HG02840 (cell line): Measurements from ENCODE around the gene KLHL29.

Experiments used
- ATAC-seq: cut with Tn5 transposase; IDR thresholded peaks from one replicate; pipeline ENCODE4 v1.9.1; 2021; ENCODE audit warnings: mild to moderate bottlenecking, moderate library complexity, moderate number of reproducible peaks; ENCODE audit not compliant: unreplicated experiment, low FRiP score

KLHL29 gene

DNA sequence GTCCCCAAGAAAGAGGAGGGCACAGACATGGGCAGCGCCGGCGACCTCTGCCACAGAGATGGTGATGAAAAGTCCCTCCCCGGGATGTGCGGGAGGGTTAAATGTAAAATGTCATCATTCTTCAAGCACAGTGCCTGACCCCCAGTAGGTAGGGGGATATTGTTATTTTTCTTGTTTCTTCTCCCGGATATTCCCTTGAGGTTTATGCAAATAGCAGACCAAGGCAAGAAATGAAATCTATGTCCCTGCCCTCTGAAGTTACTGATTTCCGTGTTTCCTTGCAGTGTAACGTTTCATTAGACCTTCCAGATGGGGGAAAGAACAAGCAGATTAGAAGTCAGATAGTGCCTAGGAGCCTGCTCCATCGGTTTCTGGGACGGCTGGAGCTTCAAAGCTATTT, 158.3 kb downstream of the KLHL29 start:
- no peak for ATAC-seq

DNA sequence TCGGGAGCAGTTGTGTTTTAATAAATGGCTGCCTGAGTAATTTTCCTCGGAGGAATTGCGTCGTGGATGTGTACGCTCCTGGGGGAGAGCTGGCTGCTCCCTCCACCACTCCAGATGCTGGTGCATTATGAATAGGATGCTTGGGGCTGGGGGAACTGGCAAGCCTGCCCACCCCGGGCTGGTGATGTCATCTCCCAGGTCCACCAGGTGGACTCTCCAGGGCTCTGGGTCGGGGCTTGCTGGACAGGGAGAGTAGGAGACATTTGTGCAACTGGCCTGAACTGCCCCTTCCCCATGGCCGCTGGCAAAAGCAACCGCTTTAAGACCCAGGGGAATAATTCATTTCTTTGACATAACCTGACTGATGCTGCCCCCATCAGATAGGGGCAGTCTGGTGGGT, 158.7 kb downstream of the KLHL29 start:
- no peak for ATAC-seq

DNA sequence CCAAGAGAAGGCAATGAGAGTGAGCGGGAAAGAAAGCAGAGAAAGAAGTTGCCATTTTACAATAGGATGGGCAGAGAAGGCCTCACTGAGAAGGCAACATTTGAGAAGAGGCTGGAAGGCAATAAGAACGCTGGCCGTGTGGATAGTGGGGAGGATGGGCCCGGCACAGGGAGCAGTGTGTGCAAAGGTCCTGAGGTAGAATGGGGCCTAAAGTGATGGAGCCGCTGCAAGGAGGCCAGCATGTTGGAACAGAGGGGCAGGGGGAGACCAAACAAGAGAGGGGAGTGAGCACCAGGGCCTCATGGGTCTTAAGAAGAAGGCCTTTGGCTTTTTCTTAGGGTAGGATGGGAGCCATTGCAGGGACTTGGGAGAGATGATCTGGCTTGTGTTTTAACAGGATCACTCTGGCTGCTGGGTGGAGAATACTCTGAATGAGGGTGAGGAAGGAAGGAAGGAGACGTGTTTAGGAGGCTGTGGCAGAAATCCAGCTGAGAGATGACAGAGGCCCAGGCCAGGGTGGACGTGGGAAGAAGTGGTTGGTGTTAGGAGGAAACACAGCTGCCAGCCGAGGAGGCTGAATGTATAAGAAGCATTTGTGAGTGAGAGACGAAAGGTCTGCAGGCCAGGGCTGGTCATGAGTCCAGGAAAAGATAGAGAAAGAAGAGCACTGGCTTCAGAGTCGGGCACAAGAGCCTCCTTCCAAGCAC, 159.8 kb downstream of the KLHL29 start:
- ATAC-seq = no peak

DNA sequence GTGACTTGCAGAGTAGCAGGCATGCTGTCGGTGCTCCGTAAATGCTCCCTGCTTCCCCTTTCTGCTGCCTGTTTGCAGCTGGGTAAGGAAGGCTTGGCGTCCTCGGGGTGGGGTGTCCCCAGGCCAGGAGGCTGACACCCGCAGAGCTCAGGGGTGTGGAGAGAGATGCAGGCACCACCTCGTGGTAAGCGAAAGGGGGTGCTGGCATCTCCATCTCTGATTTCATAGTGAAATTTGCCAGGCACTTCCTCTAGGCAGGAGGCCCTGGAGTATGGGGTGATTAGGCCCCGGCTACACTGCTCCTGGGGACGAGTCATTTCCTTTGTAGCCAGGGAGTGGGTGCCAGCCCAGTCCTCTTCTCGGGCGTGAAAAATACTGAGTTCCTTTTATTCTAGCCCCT, 160.4 kb downstream of the KLHL29 start:
- no peak for ATAC-seq

DNA sequence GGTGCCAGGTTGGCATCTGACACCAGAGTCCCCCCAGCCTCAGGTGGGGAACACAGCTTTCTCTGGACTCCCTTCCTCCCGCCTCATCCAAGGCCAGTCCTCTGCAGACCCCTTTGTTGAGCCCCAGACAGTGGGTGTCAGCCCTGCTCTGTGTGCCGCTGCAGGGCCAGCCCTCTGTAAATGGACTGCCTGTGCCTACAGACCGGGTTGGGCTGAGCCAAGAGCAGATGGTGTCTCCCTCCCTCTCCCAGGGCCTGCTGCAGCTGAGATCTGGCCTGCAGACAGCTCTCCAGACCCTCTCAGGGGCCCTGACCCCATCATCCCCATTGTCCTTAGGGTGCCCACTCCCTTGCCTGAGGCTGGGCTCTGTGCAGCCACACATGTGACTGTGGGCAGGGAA, 160.8 kb downstream of the KLHL29 start:
- no peak for ATAC-seq

DNA sequence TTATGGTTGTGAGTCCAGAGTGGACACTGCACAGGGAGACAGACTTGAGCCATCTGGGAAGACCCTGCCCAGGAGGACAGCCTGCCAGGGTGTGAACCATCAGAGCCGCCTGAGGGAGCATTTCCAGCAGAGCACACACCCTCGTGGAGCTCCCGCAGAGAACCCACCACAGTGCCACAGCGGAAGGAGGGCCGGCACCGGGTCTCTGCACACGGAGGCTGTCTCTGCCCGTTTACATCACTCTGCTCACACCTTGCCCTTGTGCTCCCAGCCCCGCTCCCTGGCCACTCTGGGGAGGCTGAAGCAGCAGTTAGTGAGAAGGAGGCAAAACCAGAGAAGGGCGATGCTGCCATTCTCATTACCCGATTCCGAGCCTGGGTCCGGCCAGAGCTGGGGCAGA, 161.9 kb downstream of the KLHL29 start:
- no peak for ATAC-seq

DNA sequence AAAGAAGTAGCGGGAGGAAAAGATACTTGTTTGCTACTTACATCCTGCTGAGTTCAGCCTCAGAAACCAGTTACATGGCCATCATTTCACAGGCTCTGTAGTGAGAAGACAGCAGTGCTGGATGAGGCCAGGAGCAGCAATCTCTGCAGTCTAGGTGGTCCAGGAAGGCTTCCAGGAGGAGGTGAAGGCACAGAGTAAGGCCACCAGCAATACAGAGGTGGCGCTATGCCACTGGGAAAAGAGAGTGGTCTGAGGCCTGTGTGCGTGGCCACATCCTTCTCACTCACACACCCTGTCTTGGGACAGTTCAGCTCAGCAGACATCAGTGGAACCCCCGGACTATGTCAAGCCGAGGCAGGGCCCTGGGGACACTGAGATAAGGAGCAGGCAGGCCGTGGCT, 162.7 kb downstream of the KLHL29 start:
- ATAC-seq = no peak

DNA sequence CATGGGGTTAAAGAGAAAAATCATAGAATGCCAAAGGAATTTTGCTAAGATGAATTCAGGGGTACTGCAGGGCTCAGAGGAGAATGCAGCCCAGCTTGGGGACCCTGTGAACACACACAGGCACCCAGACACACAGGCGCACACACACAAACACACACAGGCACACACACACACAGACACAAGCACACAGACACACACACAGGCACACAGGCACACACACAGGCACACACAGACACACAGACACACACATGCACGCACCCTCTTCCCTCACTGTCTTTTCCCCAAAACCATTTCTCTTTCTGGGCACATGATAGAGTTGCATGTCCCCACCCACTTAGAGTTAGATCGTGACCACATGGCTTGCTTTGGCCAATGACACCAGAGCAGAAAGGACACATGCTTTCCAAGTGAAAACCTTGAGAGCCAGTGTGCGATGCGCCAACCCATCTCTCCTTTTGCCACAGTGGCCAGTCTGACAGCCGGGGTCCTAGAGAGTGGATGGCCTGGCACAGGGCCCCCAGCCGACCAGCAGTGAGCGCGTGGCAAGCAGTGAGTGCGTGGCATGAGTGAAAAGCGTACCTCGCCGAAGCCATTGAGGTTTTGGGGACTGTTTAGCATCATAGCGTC, 163.3 kb downstream of the KLHL29 start:
- no peak for ATAC-seq

DNA sequence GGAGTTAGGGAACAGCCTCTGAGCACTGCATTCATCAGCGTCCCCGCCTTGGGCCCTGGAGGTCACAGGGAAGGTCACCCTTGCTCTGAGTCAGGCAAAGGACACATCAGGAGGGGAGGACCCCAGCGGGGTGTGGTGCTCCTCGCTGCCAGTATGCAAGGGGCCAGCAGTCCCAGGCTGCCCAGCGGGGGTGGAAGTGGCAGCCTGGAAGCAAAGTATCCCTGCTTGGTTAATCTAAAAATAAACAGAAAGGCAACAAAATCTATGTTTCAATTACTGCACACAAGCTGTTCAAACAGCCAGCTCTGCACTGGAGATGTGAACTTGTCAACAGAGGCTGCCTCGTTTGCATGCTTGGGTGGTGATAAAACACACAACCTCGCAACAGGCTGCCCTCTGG, 164.1 kb downstream of the KLHL29 start:
- no peak for ATAC-seq

DNA sequence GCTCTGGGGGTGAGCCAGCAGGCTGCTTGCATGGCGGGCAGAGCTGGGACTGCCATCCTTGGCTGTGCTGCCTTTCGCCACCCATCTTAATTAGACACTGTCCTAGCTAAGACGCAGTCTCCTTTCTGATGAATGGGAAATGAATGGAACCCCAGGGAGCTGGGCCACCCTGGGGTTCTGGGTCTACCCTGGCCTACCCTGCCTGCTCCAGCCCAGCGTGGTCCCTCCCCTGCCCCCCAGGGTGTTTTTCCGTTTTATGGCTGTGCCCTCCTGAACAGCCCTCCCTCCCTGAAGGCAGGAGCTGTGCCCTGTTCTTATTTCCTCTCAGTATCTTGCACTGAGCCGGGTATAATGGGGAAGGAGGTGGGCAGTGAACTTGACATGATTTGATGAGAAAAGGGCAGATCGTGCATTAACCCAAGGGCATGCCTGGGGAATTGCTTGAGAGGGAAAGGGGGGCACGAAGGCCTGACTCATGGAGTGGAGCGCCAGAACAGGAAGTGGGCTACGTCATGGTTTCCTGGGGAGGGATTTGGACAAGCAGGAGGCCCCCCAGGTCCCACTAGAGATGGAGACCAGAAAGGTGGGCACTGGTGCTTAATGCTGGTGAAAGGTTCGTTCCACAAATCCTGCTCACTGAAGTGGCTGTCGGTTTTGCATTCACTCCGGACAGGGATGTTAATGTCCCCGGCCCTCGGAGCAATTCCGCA, 165.0 kb downstream of the KLHL29 start:
- no peak for ATAC-seq

DNA sequence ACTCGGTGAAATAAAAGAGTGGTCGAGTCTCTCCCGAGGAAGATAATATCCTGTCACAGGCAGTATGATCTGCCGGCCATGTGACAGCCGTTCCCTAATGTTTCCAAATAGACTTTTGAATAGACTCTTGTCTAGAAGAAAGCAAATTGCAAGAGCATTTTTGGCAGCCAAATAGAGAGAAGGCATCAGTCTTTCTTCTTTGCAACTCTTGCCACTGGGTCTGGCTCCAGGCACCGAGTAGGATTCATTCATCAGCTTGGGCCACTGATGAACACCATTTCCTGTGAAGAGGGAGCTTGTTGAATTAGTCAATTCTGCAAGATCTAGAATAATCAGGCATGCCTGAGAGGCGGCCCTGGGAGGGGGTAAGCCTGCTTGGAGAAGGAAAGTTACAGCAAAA, 165.6 kb downstream of the KLHL29 start:
- no peak for ATAC-seq

DNA sequence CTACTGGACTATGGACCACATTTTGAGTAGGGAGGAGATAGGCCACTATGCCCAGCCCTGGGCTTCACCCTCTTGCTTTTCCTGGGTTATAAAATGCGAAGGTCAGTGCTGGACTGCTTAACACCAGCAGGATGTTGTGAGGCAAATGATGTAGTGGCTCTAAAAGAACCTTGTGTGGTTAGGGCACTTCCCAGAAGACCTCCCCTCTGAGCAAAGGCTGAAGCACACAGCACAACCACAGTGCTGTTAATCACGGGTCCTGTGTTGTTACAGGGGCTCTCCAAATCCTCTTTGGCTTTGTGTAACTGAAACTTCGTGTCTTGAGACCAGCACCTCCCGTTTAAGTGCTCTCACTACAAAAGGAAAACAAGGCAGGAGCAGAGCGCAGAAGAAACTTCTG, 166.9 kb downstream of the KLHL29 start:
- ATAC-seq = no peak

DNA sequence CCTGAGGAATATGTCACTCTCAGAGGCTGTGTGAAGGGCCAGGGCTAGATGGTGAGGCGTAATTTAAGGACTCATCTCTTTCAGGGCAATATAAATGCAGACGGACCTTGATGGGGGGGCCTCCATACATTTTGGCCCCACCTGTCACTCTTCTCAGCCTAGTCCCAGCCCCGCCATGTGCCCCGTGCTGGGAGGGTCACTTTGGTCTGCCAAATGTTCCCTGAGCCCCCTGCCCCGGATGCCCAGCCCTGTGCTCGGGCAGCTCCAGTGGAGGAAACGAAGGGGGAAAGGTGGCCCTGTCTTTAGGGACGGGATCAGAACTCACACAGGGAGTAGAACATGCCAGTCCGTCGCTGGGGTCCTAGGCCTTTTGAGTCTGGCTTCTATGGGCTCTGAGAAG, 168.6 kb downstream of the KLHL29 start:
- no peak for ATAC-seq

DNA sequence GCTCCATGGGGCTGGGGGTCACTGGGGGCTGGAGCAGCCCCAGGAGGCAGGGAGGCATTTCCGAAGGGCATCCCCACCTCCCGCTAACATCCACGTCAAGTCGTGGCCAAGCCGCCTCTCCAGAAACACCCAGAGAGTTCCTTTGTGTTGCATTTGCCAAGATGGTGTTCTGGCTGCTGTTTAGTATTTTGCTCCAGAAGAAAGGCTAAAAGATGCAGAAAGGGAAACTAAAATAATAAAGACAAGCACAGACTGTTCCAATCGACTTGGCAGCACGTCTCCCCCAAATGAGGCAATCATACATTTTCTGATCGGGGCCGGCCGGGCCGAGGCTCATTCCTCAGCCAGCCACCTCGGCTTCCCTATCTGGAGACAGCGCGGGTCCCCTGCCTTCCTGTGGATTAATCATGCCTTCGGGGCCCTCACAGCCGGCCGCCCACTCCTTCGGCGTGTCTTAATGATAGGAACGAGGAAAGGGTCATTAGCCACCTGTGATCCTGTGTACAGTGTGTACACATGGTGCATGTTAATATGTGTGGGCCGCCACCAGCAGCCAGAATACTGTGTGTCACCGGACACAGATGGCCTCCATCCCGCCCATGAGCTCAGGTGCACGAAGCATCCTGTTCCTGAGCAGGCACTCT, 169.2 kb downstream of the KLHL29 start:
- ATAC-seq = no peak

DNA sequence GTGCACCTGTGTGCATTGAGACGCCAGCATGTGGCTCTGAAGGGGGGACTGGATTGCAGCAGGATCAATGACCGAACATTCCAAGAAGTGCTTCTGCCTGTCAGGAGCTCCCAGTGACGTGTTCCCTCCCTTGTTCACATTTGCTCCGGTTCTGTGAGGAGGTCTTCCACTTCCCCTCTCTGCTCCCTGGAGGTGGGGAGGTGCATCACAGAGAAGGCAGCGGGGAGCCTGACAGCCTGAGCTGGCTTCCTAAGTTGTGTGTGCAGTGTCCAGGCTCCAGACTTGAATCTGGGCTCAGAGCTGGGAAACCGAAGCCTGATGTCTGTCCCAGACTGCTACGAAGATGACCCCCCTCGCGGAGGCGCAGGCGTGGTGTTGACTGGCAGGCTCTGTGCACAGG, 171.0 kb downstream of the KLHL29 start:
- no peak for ATAC-seq

DNA sequence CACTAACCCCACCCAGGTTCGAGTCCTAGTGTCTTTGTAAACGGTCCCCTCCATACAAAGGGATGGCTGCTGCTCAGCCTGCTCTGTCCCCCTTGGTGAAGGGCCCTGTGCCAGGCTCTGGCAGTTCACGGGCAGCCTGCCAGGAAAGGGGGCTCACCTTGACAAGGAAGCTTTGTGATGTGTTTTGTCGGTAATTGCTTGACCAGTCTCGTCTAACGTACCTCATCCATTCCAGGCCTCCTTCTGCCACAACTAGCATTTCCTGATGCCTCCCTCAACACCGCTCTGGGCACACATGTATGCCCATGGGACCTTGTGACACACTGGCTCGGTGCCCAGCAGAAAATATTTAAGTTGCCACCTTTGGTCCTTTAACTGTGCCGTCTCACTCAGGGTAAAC, 171.9 kb downstream of the KLHL29 start:
- ATAC-seq = no peak

DNA sequence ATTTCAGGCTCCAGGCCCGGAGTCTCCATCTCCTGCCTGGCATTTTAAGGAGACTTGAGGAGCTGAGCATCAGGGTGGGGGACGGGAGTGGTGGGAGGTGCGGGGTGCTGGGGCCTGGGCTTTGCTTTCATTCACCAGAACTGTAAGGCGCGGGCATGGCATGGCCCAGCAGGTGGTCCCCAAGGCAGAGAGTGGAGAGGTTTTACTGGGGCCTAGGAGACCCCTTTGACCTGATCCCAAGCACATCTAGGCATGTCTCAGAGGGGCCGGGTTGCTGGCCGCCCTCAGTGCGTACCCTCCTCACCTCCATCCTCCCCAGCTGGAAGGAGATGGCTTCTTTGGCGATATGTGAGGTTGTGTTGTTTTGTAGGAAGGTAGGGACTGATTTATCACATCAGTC, 172.5 kb downstream of the KLHL29 start:
- no peak for ATAC-seq

DNA sequence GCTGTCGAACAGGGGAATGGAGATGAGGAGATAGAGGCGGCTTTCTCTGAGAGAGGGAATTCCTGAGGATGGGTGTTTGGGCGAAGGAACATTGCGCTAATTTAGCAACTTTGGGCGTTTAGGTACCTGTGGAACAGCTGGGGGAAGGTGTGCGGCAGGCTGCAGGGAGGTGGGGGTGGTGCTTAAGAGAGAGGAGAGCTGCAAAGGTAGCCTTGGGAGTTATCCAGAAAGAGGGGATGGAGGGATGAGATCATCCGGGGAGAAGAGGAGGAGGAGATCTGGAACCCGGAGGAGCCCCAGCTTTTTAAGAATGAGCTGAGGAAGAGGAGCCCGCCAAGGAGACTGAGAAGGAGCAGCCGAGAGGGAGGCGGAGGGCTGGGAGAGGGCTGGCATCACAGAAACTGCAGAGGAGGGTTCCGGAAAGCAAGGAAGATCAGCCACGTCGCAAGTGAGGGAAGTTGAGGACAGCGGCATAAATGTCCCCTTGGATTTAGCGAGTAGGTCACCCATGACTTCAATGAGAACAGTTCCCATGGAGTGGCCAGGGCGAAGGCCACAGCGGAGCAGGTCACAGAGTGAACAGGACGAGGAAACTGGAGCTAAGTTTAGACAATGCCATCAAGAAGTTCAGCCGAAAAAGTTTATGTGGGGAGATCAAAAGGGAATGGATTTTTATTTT, 174.7 kb downstream of the KLHL29 start:
- no peak for ATAC-seq

DNA sequence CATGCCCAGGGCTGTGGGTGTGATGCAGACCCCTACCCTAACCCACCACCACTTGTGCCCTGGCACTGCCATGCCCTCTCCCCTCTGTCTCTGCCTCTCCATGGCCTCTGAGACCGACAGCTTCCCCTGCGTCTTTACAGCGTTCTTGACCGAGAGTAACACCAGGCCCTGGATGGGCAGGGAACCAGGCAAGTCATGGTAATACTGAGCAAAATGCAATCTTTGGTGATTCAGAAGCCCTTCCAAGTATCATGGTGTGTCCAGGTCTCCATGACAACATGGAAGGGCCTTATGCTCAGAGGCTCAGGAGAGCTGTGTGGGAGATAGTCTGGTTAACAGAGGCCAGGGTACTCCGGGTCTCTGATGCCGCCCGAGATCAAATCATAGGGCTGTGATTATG, 176.1 kb downstream of the KLHL29 start:
- no peak for ATAC-seq

DNA sequence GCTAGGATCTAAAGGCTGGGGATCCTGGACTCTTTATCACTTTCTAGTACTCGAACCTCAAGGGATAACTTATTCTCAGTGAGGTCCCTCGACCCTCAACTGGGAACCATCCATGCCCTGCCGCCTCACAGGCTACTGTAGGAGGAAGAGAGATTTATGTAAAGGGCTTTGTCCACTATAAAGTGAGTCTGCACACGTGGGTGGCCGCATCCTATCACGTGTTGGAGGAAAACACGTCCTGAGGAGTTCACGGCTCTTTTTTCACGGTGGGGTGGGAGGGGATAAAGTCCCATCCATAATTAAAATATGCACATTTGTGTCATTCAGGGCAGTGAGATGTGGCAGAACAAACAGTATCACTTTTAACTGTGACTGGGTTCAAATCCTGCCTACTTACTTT, 176.6 kb downstream of the KLHL29 start:
- no peak for ATAC-seq

DNA sequence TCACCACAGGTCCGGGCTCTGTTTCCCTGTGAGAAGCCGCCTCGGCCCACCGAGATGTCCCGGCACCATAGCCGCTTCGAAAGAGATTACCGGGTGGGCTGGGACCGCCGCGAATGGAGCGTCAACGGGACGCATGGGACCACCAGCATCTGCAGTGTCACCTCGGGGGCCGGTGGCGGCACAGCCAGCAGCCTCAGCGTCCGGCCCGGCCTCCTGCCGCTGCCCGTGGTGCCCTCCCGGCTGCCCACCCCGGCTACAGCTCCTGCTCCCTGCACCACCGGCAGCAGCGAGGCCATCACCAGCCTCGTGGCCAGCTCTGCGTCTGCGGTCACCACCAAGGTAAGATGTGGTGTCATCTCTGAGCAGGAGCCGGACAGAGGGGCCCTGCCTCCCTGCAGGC, 177.2 kb downstream of the KLHL29 start:
- no peak for ATAC-seq
